Parathyroid adenoma (tissue), 2 donors: Measurements from ENCODE around the gene CAMKMT.

ENCODE experiments used
- H2AFZ ChIP-seq: fragments of 300-600 bp; sonication (generic); one replicate; pipeline ENCODE4 v1.7.0; 2017; ENCODE audit warnings: antibody characterized with exemption, mild to moderate bottlenecking
- H3K27ac ChIP-seq: fragments of 300-600 bp; sonication (generic); one replicate; pipeline ENCODE4 v1.7.0; 2017
- H3K27me3 ChIP-seq: fragments of 300-600 bp; sonication (generic); one replicate; pipeline ENCODE4 v1.7.0; 2017; ENCODE audit warnings: low read length; ENCODE audit not compliant: control insufficient read depth, insufficient read depth
- H3K36me3 ChIP-seq: fragments of 300-600 bp; sonication (generic); one replicate; pipeline ENCODE4 v1.7.0; 2017; ENCODE audit warnings: low read length; ENCODE audit not compliant: control insufficient read depth, insufficient read depth
- H3K4me1 ChIP-seq: fragments of 300-600 bp; sonication (generic); one replicate; pipeline ENCODE4 v1.7.0; 2017; ENCODE audit warnings: control low read depth
- H3K4me2 ChIP-seq: fragments of 300-600 bp; sonication (generic); one replicate; pipeline ENCODE4 v1.7.0; 2017; ENCODE audit warnings: low read length
- H3K4me3 ChIP-seq: fragments of 300-600 bp; sonication (generic); one replicate; pipeline ENCODE4 v1.7.0; 2017; ENCODE audit warnings: low read depth, low read length
- H3K79me2 ChIP-seq: fragments of 300-600 bp; sonication (generic); one replicate; pipeline ENCODE4 v1.7.0; 2017; ENCODE audit warnings: control low read depth
- H3K9ac ChIP-seq: fragments of 300-600 bp; sonication (generic); one replicate; pipeline ENCODE4 v1.7.0; 2017; ENCODE audit warnings: mild to moderate bottlenecking
- H3K9me3 ChIP-seq: fragments of 300-600 bp; sonication (generic); one replicate; pipeline ENCODE4 v1.7.0; 2017; ENCODE audit warnings: low read length; ENCODE audit not compliant: control insufficient read depth
- CTCF ChIP-seq: fragments of 300-600 bp; sonication (generic); IDR thresholded peaks from one replicate; pipeline ENCODE4 v1.7.0; 2017; ENCODE audit warnings: antibody characterized with exemption, mild to moderate bottlenecking
- donor health status: primary hyperparathyroidism.

CAMKMT gene

DNA sequence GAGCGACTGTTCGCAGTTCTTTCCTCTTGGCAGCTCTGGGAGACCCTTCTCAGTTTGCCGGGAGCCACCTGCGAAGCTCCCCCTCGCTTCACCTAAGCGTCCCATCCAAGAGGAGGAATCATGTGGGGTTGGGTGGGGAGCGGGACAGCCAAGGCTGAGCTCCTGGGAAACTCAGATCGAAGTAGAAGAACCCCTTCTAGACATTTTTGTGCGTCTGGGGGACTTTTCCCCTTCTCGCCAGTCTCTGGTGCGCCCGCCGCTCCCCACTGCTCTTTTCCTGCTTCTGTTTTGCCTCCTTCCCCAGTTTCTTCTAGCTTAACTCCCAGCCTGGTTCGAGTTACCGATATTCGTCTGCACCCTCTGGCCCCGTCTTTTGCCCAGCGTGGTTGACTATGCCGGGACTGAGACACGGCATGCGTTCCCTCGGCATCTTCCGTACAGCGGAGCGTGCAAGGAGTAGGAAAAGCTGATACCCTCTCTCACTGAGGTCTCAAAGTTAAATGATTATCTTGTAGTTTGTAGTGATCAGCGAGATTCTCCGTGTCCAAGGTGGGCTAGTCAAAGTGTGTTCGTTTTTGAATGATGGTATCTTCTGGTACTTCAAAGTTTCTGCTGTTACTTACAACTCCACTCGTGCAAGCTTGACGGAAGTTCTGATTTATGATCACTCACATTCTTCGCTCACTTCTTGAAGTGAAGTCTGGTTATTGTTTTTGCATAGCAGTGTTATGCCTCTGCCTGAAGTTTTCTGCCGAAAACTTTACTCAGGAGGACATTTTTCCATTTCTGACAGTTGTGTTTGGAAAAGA lies 664 bp downstream of the CAMKMT start:
- Histone ChIP-seq H3K9me3 (no peaks in the 10 kb centered on the region), H3K9ac (peak overlapping the region; percentile 64), H3K36me3 (no peaks in the 10 kb centered on the region), H3K79me2 (peaks cover 28% of the 10 kb centered on the region), H3K4me2 (peak overlapping the region; percentile 97), H3K4me3 (peak overlapping the region; percentile 90), H3K4me1 (peaks cover 7% of the 10 kb centered on the region), H3K27me3 (no peaks in the 10 kb centered on the region), H2AFZ (peak overlapping the region; percentile 94), H3K27ac (peak overlapping the region; percentile 96)
- TF ChIP-seq CTCF = no peak

- TF ChIP-seq CTCF = no peak
- Histone ChIP-seq H3K9me3 (no peaks in the 10 kb centered on the region), H3K79me2 (peaks cover 21% of the 10 kb centered on the region), H3K4me2 (no peak overlapping the region), H3K27ac (no peak overlapping the region), H3K4me1 (peaks cover 4% of the 10 kb centered on the region), H3K9ac (no peak overlapping the region), H3K36me3 (no peaks in the 10 kb centered on the region), H3K4me3 (no peak overlapping the region), H3K27me3 (no peaks in the 10 kb centered on the region), H2AFZ (no peak overlapping the region)
Observed at GRCh38 chr2:44364604-44365003, 2.9 kb downstream of the CAMKMT start.

- TF ChIP-seq CTCF = no peak
- Histone ChIP-seq H2AFZ (no peak overlapping the region), H3K4me3 (no peak overlapping the region), H3K27ac (no peak overlapping the region), H3K4me1 (peaks cover 3% of the 10 kb centered on the region), H3K9me3 (no peaks in the 10 kb centered on the region), H3K36me3 (no peaks in the 10 kb centered on the region), H3K27me3 (no peaks in the 10 kb centered on the region), H3K79me2 (peaks cover 6% of the 10 kb centered on the region), H3K9ac (no peak overlapping the region), H3K4me2 (no peak overlapping the region)
Observed at GRCh38 chr2:44367591-44367990, 5.8 kb downstream of the CAMKMT start.

GRCh38 chr2:44369392-44369791 lies 7.6 kb downstream of the CAMKMT start:
- Histone ChIP-seq H3K9ac (no peak overlapping the region), H2AFZ (no peak overlapping the region), H3K79me2 (peaks cover 6% of the 10 kb centered on the region), H3K4me1 (peaks cover 3% of the 10 kb centered on the region), H3K27ac (no peak overlapping the region), H3K4me2 (no peak overlapping the region), H3K36me3 (no peaks in the 10 kb centered on the region), H3K4me3 (no peak overlapping the region), H3K9me3 (no peaks in the 10 kb centered on the region), H3K27me3 (no peaks in the 10 kb centered on the region)
- no peak for TF ChIP-seq CTCF

DNA sequence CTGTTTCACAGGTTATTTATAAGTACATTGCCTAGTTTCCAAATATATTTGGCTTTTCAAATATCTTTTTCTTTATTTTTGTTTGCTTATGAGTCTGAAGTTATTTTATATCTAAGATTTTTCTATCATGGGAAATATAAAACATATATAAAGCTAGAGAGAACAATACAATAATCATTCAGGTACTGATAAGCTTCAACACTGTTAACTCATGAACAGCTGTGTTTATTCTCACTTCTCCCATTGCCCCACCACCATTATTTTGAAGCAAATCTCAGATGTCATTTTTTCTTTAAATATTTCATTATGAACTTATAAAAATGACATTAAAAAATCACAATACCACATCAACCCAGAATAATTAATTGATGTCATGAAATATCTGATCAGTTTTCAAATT lies 9.7 kb downstream of the CAMKMT start:
- H2AFZ ChIP-seq = no peak overlapping the region
- no peaks in the 10 kb centered on the region for H3K9me3 ChIP-seq
- H3K36me3 ChIP-seq = no peaks in the 10 kb centered on the region
- H3K27me3 ChIP-seq = no peaks in the 10 kb centered on the region
- no peak for TF ChIP-seq CTCF
- no peak overlapping the region for H3K27ac ChIP-seq
- no peak overlapping the region for H3K4me3 ChIP-seq
- no peak overlapping the region for H3K4me2 ChIP-seq
- H3K79me2 ChIP-seq = peaks cover 4% of the 10 kb centered on the region
- H3K4me1 ChIP-seq = peaks cover 3% of the 10 kb centered on the region
- no peak overlapping the region for H3K9ac ChIP-seq
